ENCODE data around the gene DAB2IP. TPM values are rescaled to one million over a fixed set of nuclear protein-coding genes. Genes with fewer than 3 reads are reported as not detected.

Gene DAB2IP
- total RNA-seq, 2 donors from 2014 or later, result 38.0 to 47.0 TPM

- Histone ChIP-seq H3K4me1 (peaks cover 0 to 45% of the 10 kb centered on the region in 2 donors), H3K27me3 (no peaks in the 10 kb centered on the region), H3K9me3 (no peaks in the 10 kb centered on the region), H3K27ac (peak overlapping the region; percentile 57 to 74), H3K4me3 (peak overlapping the region; percentile 38 to 58), H3K36me3 (no peaks in the 10 kb centered on the region)
- TF ChIP-seq, protein P1, sequence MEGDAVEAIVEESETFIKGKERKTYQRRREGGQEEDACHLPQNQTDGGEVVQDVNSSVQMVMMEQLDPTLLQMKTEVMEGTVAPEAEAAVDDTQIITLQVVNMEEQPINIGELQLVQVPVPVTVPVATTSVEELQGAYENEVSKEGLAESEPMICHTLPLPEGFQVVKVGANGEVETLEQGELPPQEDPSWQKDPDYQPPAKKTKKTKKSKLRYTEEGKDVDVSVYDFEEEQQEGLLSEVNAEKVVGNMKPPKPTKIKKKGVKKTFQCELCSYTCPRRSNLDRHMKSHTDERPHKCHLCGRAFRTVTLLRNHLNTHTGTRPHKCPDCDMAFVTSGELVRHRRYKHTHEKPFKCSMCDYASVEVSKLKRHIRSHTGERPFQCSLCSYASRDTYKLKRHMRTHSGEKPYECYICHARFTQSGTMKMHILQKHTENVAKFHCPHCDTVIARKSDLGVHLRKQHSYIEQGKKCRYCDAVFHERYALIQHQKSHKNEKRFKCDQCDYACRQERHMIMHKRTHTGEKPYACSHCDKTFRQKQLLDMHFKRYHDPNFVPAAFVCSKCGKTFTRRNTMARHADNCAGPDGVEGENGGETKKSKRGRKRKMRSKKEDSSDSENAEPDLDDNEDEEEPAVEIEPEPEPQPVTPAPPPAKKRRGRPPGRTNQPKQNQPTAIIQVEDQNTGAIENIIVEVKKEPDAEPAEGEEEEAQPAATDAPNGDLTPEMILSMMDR (IDR thresholded peaks at IDR 0.05), result no peak
- DNase-seq (ENCODE audit: low spot score), result no peak
Measured at GRCh38 chr9:121698627-121699570, 47.5 kb downstream of the DAB2IP start.

DNA sequence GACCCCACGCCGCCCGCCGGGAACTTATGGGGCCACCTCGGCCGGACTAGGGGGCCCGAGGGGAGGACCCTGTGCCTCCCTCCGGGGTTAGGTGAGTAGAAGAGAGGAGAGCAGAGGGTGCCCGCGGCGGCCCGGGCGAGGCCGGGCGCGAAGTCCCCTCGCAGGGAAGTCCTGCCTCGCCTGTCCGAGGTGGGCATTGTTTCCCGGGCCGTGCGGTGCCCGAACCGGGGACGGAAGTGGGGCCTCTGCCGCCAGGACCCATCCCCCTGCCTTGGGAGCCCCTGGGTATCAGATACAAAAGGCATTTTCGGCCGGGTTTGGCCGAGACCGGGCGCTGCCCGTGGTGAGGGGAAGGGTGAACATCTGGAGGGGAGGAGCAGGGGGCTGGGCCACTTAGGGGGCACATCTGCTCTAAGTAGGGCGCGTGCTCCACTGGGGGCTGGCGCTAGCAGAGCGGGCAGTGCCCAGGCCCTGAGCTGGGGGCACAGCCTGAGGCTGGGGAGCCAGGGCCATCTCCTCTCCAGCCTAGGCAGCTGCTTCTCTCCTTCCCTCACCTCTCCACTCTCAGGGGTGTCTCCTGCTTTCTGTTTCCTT lies 48.2 kb downstream of the DAB2IP start:
- Histone ChIP-seq H3K9me3 (no peaks in the 10 kb centered on the region), H3K36me3 (no peaks in the 10 kb centered on the region), H3K27ac (peak overlapping the region; percentile 57 to 74), H3K4me1 (peaks cover 0 to 48% of the 10 kb centered on the region in 2 donors), H3K4me3 (peak overlapping the region; percentile 38 to 58), H3K27me3 (no peaks in the 10 kb centered on the region)
- TF ChIP-seq, protein P1 (IDR thresholded peaks at IDR 0.05), result no peak
- no peak for DNase-seq (ENCODE audit: low spot score)

DNA sequence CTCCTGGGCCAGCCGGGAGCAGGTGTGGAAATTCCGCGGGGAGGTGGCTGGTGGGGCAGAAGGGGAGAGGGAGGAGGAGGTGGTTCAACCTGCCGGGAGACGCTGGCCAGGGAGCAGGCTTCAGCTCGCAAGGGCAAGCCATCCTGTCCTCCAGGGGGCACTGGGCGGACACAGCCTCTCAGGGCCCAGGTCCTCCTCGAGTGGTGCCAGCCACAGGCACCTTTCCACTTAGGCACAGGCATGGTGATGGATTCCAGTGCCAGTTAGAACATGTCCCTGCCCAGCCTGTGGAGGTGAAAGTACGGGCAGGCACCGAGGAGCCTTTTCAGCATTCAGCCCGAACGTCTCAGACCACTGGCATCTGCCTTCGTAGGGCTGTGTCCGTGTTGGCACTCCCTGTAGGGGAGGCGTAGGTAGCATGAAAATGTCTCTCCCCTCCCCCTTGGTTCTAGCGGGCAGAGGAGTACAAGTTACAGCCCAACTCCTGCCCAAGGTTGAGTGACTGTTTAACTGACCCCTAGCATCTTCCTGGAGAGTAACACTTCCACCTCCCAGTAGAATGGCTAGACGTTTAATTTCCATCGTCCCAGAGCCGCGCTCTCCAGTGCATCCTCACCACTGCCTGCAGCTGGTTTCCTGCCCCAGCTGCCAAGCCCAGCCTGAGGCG lies 48.9 kb downstream of the DAB2IP start:
- TF ChIP-seq, protein P1 (IDR thresholded peaks at IDR 0.05), result peak; percentile 27 to 64
- DNase-seq (ENCODE audit: low spot score), result no peak
- H3K9me3 ChIP-seq, result no peaks in the 10 kb centered on the region
- H3K4me3 ChIP-seq, result peak overlapping the region; percentile 38 to 58
- H3K4me1 ChIP-seq, result peaks cover 0 to 49% of the 10 kb centered on the region in 2 donors
- H3K27ac ChIP-seq, result peak overlapping the region; percentile 57 to 74
- no peaks in the 10 kb centered on the region for H3K36me3 ChIP-seq
- no peaks in the 10 kb centered on the region for H3K27me3 ChIP-seq

- TF ChIP-seq, protein P1 (IDR thresholded peaks at IDR 0.05), result no peak
- peaks cover 0 to 49% of the 10 kb centered on the region in 2 donors for H3K4me1 ChIP-seq
- H3K9me3 ChIP-seq, result no peaks in the 10 kb centered on the region
- H3K36me3 ChIP-seq, result no peaks in the 10 kb centered on the region
- H3K4me3 ChIP-seq, result peak overlapping the region in 1 of 2 donors; percentile 58
- H3K27ac ChIP-seq, result peak overlapping the region; percentile 57 to 74
- DNase-seq (ENCODE audit: low spot score), result no peak
- H3K27me3 ChIP-seq, result no peaks in the 10 kb centered on the region
Measured at GRCh38 chr9:121700832-121701419, 49.5 kb downstream of the DAB2IP start.

DNA sequence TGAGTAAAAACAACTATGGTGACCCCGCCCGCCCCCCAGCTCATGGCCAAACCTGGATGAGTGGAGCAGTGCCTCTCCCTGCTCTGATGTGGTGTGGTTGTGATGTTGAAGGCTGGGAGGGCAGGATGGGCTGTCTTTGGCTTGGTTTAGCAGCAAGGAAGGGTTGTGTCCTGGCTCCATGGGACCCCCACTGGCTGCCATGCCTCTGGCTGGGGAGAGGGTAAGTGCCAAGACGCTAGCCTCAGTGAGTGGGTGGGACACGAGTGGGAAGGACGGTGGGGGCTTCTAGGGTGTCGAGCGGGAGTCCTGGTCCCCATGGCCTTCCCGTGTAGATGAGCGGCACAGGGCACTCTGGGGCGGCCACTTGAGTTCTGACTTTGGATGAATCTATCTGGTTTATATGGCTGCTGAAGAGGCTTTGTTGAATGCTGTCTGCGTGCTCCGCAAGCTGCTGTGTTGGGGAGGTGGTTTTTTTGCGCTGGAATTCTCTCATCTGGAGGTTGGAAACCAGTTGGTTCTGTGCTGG lies 50.4 kb downstream of the DAB2IP start:
- peaks cover 0 to 52% of the 10 kb centered on the region in 2 donors for H3K4me1 ChIP-seq
- no peak overlapping the region for H3K4me3 ChIP-seq
- DNase-seq (ENCODE audit: low spot score), result no peak
- no peaks in the 10 kb centered on the region for H3K9me3 ChIP-seq
- no peaks in the 10 kb centered on the region for H3K36me3 ChIP-seq
- H3K27me3 ChIP-seq, result no peaks in the 10 kb centered on the region
- peak overlapping the region in 1 of 2 donors; percentile 74 for H3K27ac ChIP-seq
- TF ChIP-seq, protein P1 (IDR thresholded peaks at IDR 0.05), result no peak

Measured in right atrium auricular region (tissue), 2 donors.